Hematopoietic multipotent progenitor cell (in vitro differentiated cells): ENCODE data around the gene PCGF3. TPM values are rescaled to one million over a fixed set of nuclear protein-coding genes. Genes with fewer than 3 reads are reported as not detected.
"Not testable (repeated sequence)": the region's sequence is repeated elsewhere in the genome, so short reads cannot be mapped to it uniquely, and the experiment has no call there.

ENCODE experiments used
- DNase-seq, 3 donors: peaks; one replicate each; pipeline ENCODE4 v3.0.0-alpha.2; 2011 to 2015; ENCODE audit warnings: low read depth in 2 of 3, low spot score in 2 of 3
- total RNA-seq: library from RNA; depleted of rRNA; stranded (reverse); fragments of >200 nt; gene quantifications from one replicate; pipeline ENCODE4 v1.2.3, GENCODE V29; 2012

The PCGF3 gene
- total RNA-seq, 1 donor = 51.2 TPM

- no peak for DNase-seq
Measured at GRCh38 chr4:666822-667544, 38.6 kb upstream of the PCGF3 start.

GRCh38 chr4:667545-667925 is 38.1 kb upstream of the PCGF3 start:
- DNase-seq = no peak

GRCh38 chr4:668219-668618 is 37.4 kb upstream of the PCGF3 start:
- not testable (repeated sequence) for DNase-seq

- not testable (repeated sequence) for DNase-seq
Measured at GRCh38 chr4:669806-670559, 35.6 kb upstream of the PCGF3 start.

GRCh38 chr4:671769-672168 is 33.9 kb upstream of the PCGF3 start:
- no peak for DNase-seq

GRCh38 chr4:673349-674091 is 32.1 kb upstream of the PCGF3 start:
- DNase-seq = no peak

- DNase-seq = peak; percentile 97 to 100 (median 98)
Measured at GRCh38 chr4:674172-675035, 31.2 kb upstream of the PCGF3 start, which contains the start of the genes ATP5ME and MYL5. Gene ATP5ME, minus strand, starts transcription at chr4:674276. Its CDS starts 29 bp downstream, at chr4:674247. Gene MYL5, plus strand, starts transcription at chr4:674542. Its CDS starts 3,485 bp downstream, at chr4:678027.

- peak in 1 of 3 donors; percentile 42 for DNase-seq
Measured at GRCh38 chr4:675036-675882, 30.4 kb upstream of the PCGF3 start.

GRCh38 chr4:675980-676870 is 29.4 kb upstream of the PCGF3 start:
- no peak for DNase-seq

- DNase-seq = no peak
Measured at GRCh38 chr4:676871-677235, 28.8 kb upstream of the PCGF3 start.

GRCh38 chr4:677431-678293 is 28.0 kb upstream of the PCGF3 start:
- DNase-seq = no peak

- no peak for DNase-seq
Measured at GRCh38 chr4:678331-679103, 27.1 kb upstream of the PCGF3 start.

- no peak for DNase-seq
Measured at GRCh38 chr4:679104-679481, 26.5 kb upstream of the PCGF3 start.

- no peak for DNase-seq
Measured at GRCh38 chr4:679629-680028, 26.0 kb upstream of the PCGF3 start.

GRCh38 chr4:680091-680490 is 25.5 kb upstream of the PCGF3 start:
- no peak for DNase-seq

- DNase-seq = no peak
Measured at GRCh38 chr4:680551-680927, 25.1 kb upstream of the PCGF3 start.
